ENCODE measurements around the gene RPS6KB1.

DNA sequence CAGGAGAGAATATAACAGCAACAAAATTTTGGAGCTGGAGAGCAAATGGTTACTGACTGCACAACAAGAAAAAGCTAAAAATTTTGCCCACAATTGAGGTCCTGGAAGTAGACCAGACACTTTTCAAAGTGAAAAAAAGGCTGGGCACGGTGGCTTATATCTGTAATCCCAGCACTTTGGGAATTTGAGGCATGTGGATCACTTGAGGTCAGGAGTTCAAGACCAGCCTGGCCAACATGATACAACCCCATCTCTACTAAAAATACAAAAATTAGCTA lies 23.0 kb upstream of the RPS6KB1 start:
- TF ChIP-seq CTCF (IDR thresholded peaks at IDR 0.05): no peak
- TF ChIP-seq POLR2A (IDR thresholded peaks at IDR 0.05): no peak

Measured in body of pancreas (tissue), 4 donors.